Astrocyte (in vitro differentiated cells and primary cell): Measurements from ENCODE around the gene AEBP2. TPM values are rescaled to one million over a fixed set of nuclear protein-coding genes. Genes with fewer than 3 reads are reported as not detected.

ENCODE experiments used
- DNase-seq: peaks from one replicate; pipeline ENCODE4 v3.0.0-alpha.2; 2010; ENCODE audit warnings: low read depth
- FAIRE-seq: peaks from 2 replicates; lab custom pipeline; 2011; peaks lifted over from hg19 to GRCh38; lab: Jason Lieb, UNC
- H2AFZ ChIP-seq: 2 replicates; pipeline ENCODE4 v1.6.0; 2012; ENCODE audit warnings: low read depth, low read length, inconsistent platforms
- H3K27ac ChIP-seq: 2 replicates; pipeline ENCODE4 v1.5.1; 2011; ENCODE audit warnings: low read depth, low read length, inconsistent platforms
- H3K27me3 ChIP-seq: 2 replicates; pipeline ENCODE4 v1.6.0; 2011; ENCODE audit warnings: low read length, inconsistent platforms; ENCODE audit not compliant: insufficient read depth
- H3K36me3 ChIP-seq: 2 replicates; pipeline ENCODE4 v1.5.1; 2011; ENCODE audit warnings: low read length, inconsistent platforms; ENCODE audit not compliant: insufficient read depth
- H3K4me1 ChIP-seq: 2 replicates; pipeline ENCODE4 v1.5.1; 2011; ENCODE audit warnings: low read length, inconsistent platforms; ENCODE audit not compliant: insufficient read depth
- H3K4me2 ChIP-seq: 2 replicates; pipeline ENCODE4 v1.6.0; 2012; ENCODE audit warnings: low read length, inconsistent platforms
- H3K4me3 ChIP-seq: 2 replicates; pipeline ENCODE4 v1.5.1; 2011; ENCODE audit warnings: low read depth, mild to moderate bottlenecking, low read length, inconsistent platforms; ENCODE audit not compliant: insufficient read depth
- H3K79me2 ChIP-seq: 2 replicates; pipeline ENCODE4 v1.6.0; 2012; ENCODE audit warnings: mild to moderate bottlenecking, low read length, inconsistent platforms; ENCODE audit not compliant: insufficient read depth
- H3K9ac ChIP-seq: 2 replicates; pipeline ENCODE4 v1.6.0; 2012; ENCODE audit warnings: mild to moderate bottlenecking, low read length, inconsistent platforms
- H3K9me3 ChIP-seq: 2 replicates; pipeline ENCODE4 v1.5.1; 2012; ENCODE audit warnings: low read depth, mild to moderate bottlenecking, low read length, inconsistent platforms; ENCODE audit not compliant: insufficient read depth
- H4K20me1 ChIP-seq: 2 replicates; pipeline ENCODE4 v1.6.0; 2012; ENCODE audit warnings: low read length, inconsistent platforms; ENCODE audit not compliant: insufficient read depth
- H3K27ac Mint-ChIP-seq: one replicate; pipeline ENCODE4 v1.8.0; 2021; ENCODE audit warnings: mild to moderate bottlenecking, mixed read lengths; ENCODE audit not compliant: unreplicated experiment
- H3K27me3 Mint-ChIP-seq: one replicate; pipeline ENCODE4 v1.8.0; 2021; ENCODE audit warnings: low read depth, mixed read lengths; ENCODE audit not compliant: unreplicated experiment
- H3K36me3 Mint-ChIP-seq: one replicate; pipeline ENCODE4 v1.8.0; 2021; ENCODE audit warnings: low read depth, mixed read lengths; ENCODE audit not compliant: unreplicated experiment
- H3K4me1 Mint-ChIP-seq: one replicate; pipeline ENCODE4 v1.8.0; 2021; ENCODE audit warnings: low read depth, mixed read lengths; ENCODE audit not compliant: unreplicated experiment
- H3K4me3 Mint-ChIP-seq: one replicate; pipeline ENCODE4 v1.8.0; 2021; ENCODE audit warnings: mild to moderate bottlenecking, moderate library complexity, mixed read lengths; ENCODE audit not compliant: unreplicated experiment
- H3K9me3 Mint-ChIP-seq: one replicate; pipeline ENCODE4 v1.8.0; 2021; ENCODE audit warnings: mild to moderate bottlenecking, mixed read lengths; ENCODE audit not compliant: unreplicated experiment
- EZH2 ChIP-seq: IDR thresholded peaks from 2 replicates; pipeline ENCODE4 v1.6.1; 2012; ENCODE audit warnings: mild to moderate bottlenecking, low read length, inconsistent platforms; ENCODE audit not compliant: insufficient read depth
- total RNA-seq: library from RNA; stranded (reverse); gene quantifications from 2 replicates; pipeline ENCODE4 v1.2.1, GENCODE V29; 2021
- TF ChIP-seq, protein P1 (sequence below): IDR thresholded peaks from 2 replicates; pipeline ENCODE4 v1.5.1; 2011; ENCODE audit warnings: low read depth, mild to moderate bottlenecking, inconsistent platforms, low read length, moderate library complexity; ENCODE audit not compliant: insufficient read depth

The AEBP2 gene
- total RNA-seq, 1 donor from 2014 or later: 39.8 TPM

DNA sequence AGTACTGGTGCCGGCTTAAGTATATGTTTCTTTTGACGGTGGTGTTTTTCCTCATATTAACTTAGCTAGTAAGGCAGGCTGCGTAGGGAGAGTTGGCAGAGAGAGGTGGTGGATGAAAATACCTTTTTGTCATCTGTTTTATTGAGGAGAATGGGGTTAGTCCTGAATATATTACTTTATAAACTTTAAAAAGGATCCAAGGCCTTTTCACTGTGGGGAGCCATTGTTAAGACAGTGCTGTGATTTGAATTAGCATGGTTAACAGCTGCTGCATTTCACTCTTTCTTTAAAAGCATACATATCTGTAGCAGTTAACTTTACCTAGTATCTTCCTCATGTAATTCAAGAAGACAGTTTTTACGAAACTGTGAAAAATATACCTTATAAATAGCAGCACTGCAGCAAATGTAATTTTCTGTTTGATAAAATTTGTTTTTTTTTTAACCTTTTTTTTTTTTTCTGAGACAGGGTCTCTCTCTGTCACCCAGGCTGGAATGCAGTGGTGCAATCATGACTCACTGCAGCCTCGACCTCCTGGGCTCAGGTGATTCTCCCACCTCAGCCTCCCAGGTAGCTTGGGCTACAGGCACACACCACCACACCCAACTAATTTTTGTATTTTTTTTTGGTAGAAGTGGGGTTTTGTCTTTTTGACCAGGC is 57.1 kb downstream of the AEBP2 start:
- H4K20me1 ChIP-seq: peaks cover 29% of the 10 kb centered on the region
- H3K27me3 ChIP-seq: no peaks in the 10 kb centered on the region
- H3K79me2 ChIP-seq: peaks cover 48% of the 10 kb centered on the region
- H2AFZ ChIP-seq: no peak overlapping the region
- no peaks in the 10 kb centered on the region for H3K9me3 ChIP-seq
- no peak for TF ChIP-seq EZH2
- TF ChIP-seq, protein P1, sequence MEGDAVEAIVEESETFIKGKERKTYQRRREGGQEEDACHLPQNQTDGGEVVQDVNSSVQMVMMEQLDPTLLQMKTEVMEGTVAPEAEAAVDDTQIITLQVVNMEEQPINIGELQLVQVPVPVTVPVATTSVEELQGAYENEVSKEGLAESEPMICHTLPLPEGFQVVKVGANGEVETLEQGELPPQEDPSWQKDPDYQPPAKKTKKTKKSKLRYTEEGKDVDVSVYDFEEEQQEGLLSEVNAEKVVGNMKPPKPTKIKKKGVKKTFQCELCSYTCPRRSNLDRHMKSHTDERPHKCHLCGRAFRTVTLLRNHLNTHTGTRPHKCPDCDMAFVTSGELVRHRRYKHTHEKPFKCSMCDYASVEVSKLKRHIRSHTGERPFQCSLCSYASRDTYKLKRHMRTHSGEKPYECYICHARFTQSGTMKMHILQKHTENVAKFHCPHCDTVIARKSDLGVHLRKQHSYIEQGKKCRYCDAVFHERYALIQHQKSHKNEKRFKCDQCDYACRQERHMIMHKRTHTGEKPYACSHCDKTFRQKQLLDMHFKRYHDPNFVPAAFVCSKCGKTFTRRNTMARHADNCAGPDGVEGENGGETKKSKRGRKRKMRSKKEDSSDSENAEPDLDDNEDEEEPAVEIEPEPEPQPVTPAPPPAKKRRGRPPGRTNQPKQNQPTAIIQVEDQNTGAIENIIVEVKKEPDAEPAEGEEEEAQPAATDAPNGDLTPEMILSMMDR: no peak
- no peak overlapping the region for H3K4me2 ChIP-seq
- H3K27ac Mint-ChIP-seq: no peak overlapping the region
- peaks cover 3% of the 10 kb centered on the region for H3K36me3 Mint-ChIP-seq
- no peak overlapping the region for H3K9ac ChIP-seq
- no peak for DNase-seq
- no peak overlapping the region for H3K4me3 Mint-ChIP-seq
- H3K27ac ChIP-seq: no peak overlapping the region
- H3K4me1 Mint-ChIP-seq: no peaks in the 10 kb centered on the region
- FAIRE-seq: no peak
- no peaks in the 10 kb centered on the region for H3K27me3 Mint-ChIP-seq
- no peaks in the 10 kb centered on the region for H3K9me3 Mint-ChIP-seq
- peaks cover 14% of the 10 kb centered on the region for H3K36me3 ChIP-seq
- no peaks in the 10 kb centered on the region for H3K4me1 ChIP-seq
- H3K4me3 ChIP-seq: no peak overlapping the region

GRCh38 chr12:19498099-19498498 is 58.8 kb downstream of the AEBP2 start:
- H3K4me1 Mint-ChIP-seq: no peaks in the 10 kb centered on the region
- H3K27me3 Mint-ChIP-seq: no peaks in the 10 kb centered on the region
- peaks cover 20% of the 10 kb centered on the region for H4K20me1 ChIP-seq
- no peak for FAIRE-seq
- H3K4me2 ChIP-seq: no peak overlapping the region
- H3K36me3 Mint-ChIP-seq: peaks cover 8% of the 10 kb centered on the region
- H3K27ac ChIP-seq: no peak overlapping the region
- no peaks in the 10 kb centered on the region for H3K27me3 ChIP-seq
- no peak overlapping the region for H3K4me3 Mint-ChIP-seq
- TF ChIP-seq, protein P1: no peak
- TF ChIP-seq EZH2: no peak
- peaks cover 41% of the 10 kb centered on the region for H3K79me2 ChIP-seq
- no peaks in the 10 kb centered on the region for H3K9me3 ChIP-seq
- H3K4me3 ChIP-seq: no peak overlapping the region
- H3K9me3 Mint-ChIP-seq: no peaks in the 10 kb centered on the region
- H3K27ac Mint-ChIP-seq: no peak overlapping the region
- no peak overlapping the region for H2AFZ ChIP-seq
- no peak for DNase-seq
- peaks cover 15% of the 10 kb centered on the region for H3K36me3 ChIP-seq
- H3K9ac ChIP-seq: no peak overlapping the region
- no peaks in the 10 kb centered on the region for H3K4me1 ChIP-seq

DNA sequence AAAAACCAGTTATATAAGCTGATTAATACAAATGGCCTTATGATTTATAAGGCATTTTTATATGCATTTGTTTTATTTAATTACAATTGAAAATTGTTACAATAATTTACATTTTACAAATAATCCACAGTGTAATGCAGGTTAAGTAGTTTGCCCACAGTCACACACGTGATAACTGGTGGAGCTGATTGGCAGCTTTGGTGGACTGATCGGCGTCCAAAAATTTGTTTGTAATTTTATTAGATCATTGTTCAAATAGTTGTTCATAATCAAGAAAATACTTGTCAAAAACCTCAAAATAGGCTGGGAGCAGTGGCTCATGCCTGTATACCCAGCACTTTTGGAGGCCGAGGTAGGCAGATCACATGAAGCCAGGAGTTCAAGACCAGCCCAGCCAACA is 59.7 kb downstream of the AEBP2 start:
- Histone ChIP-seq H3K9ac (no peak overlapping the region), H2AFZ (no peak overlapping the region), H3K79me2 (peaks cover 44% of the 10 kb centered on the region), H3K27me3 (no peaks in the 10 kb centered on the region), H3K4me1 (no peaks in the 10 kb centered on the region), H3K36me3 (peaks cover 12% of the 10 kb centered on the region), H3K4me2 (no peak overlapping the region), H3K9me3 (no peaks in the 10 kb centered on the region), H4K20me1 (peaks cover 16% of the 10 kb centered on the region), H3K27ac (no peak overlapping the region), H3K4me3 (no peak overlapping the region)
- TF ChIP-seq EZH2: no peak
- TF ChIP-seq, protein P1: no peak
- H3K36me3 Mint-ChIP-seq: peaks cover 9% of the 10 kb centered on the region
- no peaks in the 10 kb centered on the region for H3K9me3 Mint-ChIP-seq
- DNase-seq: no peak
- no peak for FAIRE-seq
- H3K27ac Mint-ChIP-seq: no peak overlapping the region
- H3K27me3 Mint-ChIP-seq: no peaks in the 10 kb centered on the region
- no peaks in the 10 kb centered on the region for H3K4me1 Mint-ChIP-seq
- H3K4me3 Mint-ChIP-seq: no peak overlapping the region
